ENCODE results near the gene NDUFS3.
"Not testable (repeated sequence)": the region's sequence is repeated elsewhere in the genome, so short reads cannot be mapped to it uniquely, and the experiment has no call there.

NDUFS3 gene

DNA sequence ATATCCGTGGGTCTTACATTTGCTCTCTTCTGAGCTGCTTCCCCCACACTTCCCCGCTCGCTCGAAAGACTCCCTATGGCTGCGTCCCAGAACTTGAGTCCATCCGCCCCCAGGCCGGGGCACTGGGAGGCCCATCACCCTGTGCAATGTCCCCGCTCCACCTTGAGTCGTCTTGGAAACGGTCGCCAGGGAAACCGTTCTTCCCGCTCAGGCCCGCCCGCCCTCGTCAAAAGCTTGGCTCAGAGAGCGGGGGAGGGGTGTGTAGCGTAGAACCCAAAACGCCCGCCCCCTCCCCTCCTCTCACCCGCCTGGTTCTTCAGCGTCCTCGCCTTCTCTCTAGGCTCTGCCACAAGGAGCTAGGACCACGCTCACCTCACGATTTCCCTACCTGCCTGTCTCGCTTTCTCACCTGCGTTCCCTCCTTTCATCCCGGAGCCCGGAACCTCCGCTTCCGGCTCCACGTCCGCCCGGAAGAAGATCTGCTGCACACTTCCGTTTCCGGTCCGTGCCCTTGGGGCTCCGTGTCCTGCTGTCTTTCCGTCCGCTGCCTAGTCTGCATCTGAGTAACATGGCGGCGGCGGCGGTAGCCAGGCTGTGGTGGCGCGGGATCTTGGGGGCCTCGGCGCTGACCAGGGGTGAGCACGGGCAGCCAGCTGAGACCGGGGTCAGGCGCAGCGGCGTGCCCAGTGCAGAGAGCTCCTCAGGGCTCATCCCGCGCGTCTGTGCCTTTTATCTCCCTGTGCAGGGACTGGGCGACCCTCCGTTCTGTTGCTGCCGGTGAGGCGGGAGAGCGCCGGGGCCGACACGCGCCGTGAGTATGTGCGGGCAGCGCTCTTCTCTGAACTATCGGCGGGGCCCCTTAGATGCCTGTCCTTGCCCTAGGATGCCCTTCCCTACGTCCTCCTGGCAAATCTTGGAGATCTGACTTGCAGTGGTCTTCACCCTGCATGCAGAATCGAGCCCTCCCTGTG, at the start of gene NDUFS3, which contains the start of gene KBTBD4:
NDUFS3 (plus strand) TSS at position 551 of the 971 bp plus-strand sequence; CDS start at position 569, 18 bp downstream.
KBTBD4 (minus strand) TSS at position 447 of the 971 bp plus-strand sequence; CDS start at position 428, 19 bp downstream.
- TF ChIP-seq CTCF (IDR thresholded peaks at IDR 0.05; ENCODE audit: borderline replicate concordance, insufficient read depth, low read depth, low read length), result no peak
- peak within 1 kb of the TSS; percentile 99 for H3K4me3 ChIP-seq (ENCODE audit: low read depth, low read length)

DNA sequence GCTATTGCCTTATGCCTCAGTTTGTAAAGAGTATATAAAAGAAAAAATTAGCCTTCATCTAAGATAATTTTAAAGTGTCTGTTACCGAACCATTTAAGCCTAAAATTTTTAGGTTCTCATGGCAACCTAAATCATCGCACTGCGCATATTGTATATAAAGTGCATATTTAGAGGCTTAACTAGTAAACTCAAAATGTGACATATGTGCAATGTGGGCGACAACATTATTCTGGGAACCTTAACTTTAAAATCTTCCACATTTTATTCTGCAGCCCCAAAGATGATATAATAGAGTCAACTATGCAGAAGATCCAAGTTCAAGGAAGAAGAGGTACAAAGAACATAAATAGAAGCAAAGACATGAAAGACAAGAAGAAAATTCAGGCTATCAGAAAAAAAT, 48.9 kb upstream of the NDUFS3 start:
- TF ChIP-seq CTCF (IDR thresholded peaks at IDR 0.05; ENCODE audit: borderline replicate concordance, insufficient read depth, low read depth, low read length), result no peak
- H3K4me3 ChIP-seq (ENCODE audit: low read depth, low read length), result no peak overlapping the region

DNA sequence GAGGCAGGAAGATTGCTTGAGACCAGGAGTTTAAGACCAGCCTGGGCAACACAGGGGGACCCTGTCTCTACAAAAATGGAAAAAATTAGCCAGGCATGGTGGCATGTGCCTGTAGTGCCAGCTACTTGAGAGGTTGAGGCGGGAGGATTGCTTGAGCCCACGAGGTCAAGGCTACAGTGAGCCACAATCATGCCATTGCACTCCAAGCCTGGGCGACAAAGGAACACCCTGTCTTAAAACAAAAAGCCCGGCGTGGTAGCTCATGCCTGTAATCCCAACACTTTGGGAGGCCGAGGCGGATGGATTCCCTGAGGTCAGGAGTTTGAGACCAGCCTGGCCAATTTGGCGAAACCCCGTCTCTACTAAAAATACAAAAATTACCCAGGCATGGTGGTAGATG, 48.2 kb upstream of the NDUFS3 start:
- H3K4me3 ChIP-seq (ENCODE audit: low read depth, low read length), result not testable (repeated sequence)

- H3K4me3 ChIP-seq (ENCODE audit: low read depth, low read length), result no peak overlapping the region
- no peak for TF ChIP-seq CTCF (IDR thresholded peaks at IDR 0.05; ENCODE audit: borderline replicate concordance, insufficient read depth, low read depth, low read length)
Measured at GRCh38 chr11:47531666-47532065, 47.2 kb upstream of the NDUFS3 start.

GRCh38 chr11:47532597-47533213, 46.2 kb upstream of the NDUFS3 start:
- H3K4me3 ChIP-seq (ENCODE audit: low read depth, low read length), result no peak overlapping the region
- no peak for TF ChIP-seq CTCF (IDR thresholded peaks at IDR 0.05; ENCODE audit: borderline replicate concordance, insufficient read depth, low read depth, low read length)

GRCh38 chr11:47533690-47534151, 45.2 kb upstream of the NDUFS3 start:
- no peak overlapping the region for H3K4me3 ChIP-seq (ENCODE audit: low read depth, low read length)
- TF ChIP-seq CTCF (IDR thresholded peaks at IDR 0.05; ENCODE audit: borderline replicate concordance, insufficient read depth, low read depth, low read length), result no peak

DNA sequence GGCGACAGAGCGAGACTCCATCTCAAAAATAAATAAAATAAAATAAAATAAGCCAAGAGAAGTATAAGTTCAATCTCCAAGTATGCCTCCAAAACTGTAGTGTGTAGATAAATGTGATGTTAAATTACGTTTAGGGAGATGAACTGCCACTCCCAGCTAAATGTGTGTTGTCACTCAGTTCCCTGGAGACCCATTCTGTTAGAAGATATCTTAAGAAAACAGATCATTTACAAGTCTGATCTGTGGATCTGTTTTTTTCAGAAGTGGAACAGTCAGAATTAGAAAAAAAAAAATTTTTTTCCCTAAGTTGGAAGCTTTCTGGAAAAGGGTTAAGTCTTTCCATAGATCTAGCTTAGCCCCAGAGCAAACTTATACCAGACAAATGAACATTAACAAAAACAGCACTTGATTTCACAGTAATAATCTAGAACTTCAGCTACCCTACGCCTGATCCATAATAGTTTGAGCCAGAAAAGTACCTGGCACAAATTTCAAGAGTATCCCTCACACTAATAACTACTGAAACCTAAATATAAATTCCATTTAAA, 44.1 kb upstream of the NDUFS3 start:
- H3K4me3 ChIP-seq (ENCODE audit: low read depth, low read length), result no peak overlapping the region

More for the DNA sequence above, 44.1 kb upstream of the NDUFS3 start:
- TF ChIP-seq CTCF (IDR thresholded peaks at IDR 0.05; ENCODE audit: borderline replicate concordance, insufficient read depth, low read depth, low read length), result no peak

Data from GM12875 (cell line).